ENCODE data around the gene SHOC1. TPM values are rescaled to one million over a fixed set of nuclear protein-coding genes. Genes with fewer than 3 reads are reported as not detected.

The SHOC1 gene
- total and polyA plus RNA-seq, 2 of the 4 experiments (the other 2 are of a cell fraction), result 0.03 TPM; not detected in 1

GRCh38 chr9:111819360-111819759 lies 24.6 kb upstream of the SHOC1 start:
- H4K91ac ChIP-seq (ENCODE audit: insufficient read depth, low read depth, low read length), result no peak overlapping the region
- H2AFZ ChIP-seq (replicated peaks; ENCODE audit: low read length, poor library complexity), result no peak overlapping the region
- no peak overlapping the region for H3K18ac ChIP-seq (ENCODE audit: low read depth, low read length)
- BruUV-seq (replicated peaks), result no TSS peak
- H3K27me3 ChIP-seq (ENCODE audit: control insufficient read depth, insufficient read depth, low read length), result no peaks in the 10 kb centered on the region
- no peak overlapping the region for H3K4me2 ChIP-seq (ENCODE audit: low read depth, low read length)
- WGBS, 2 experiments (ENCODE audit: extremely low coverage in 2 of 2, insufficient read length in 1 of 2), result no CpG with 5 or more reads among the region's 1 CpG
- H2BK20ac ChIP-seq (ENCODE audit: low read depth, low read length), result no peak overlapping the region
- H3K56ac ChIP-seq (ENCODE audit: extremely low read depth, insufficient read depth, low read length), result no peak overlapping the region
- CTCF ChIA-PET, result no interaction called here
- H3K9ac ChIP-seq (ENCODE audit: low read depth, low read length), result no peak overlapping the region
- H3K9me3 ChIP-seq (ENCODE audit: control insufficient read depth, insufficient read depth, low read length), result no peaks in the 10 kb centered on the region
- intact Hi-C loops (cut with micrococcal nuclease) (no loop called here), in situ Hi-C loops (cut with MboI; ENCODE audit: low sequenced_read_pairs) (no loop called here), dilution Hi-C loops (cut with HindIII; ENCODE audit: low sequenced_read_pairs, unreplicated experiment) (no loop called here)
- ATAC-seq (ENCODE audit: low read depth) (no peak), DNase-seq (no peak)
- no peaks in the 10 kb centered on the region for H3K4me1 ChIP-seq (ENCODE audit: control insufficient read depth, insufficient read depth, low read length)
- no peak overlapping the region for H3K4ac ChIP-seq (ENCODE audit: low read depth, low read length)
- H4K8ac ChIP-seq (ENCODE audit: low read depth in 2 of 2, low read length in 2 of 2), result no peak overlapping the region
- no peak overlapping the region for H3K27ac ChIP-seq (ENCODE audit: insufficient read depth, low read length)
- no peaks in the 10 kb centered on the region for H3K79me1 ChIP-seq (ENCODE audit: low read depth in 1 of 2, low read length in 2 of 2)
- H3K23ac ChIP-seq (ENCODE audit: low read depth, low read length), result no peak overlapping the region
- H3K14ac ChIP-seq (replicated peaks; ENCODE audit: low read depth, low read length), result no peak overlapping the region
- H2AK5ac ChIP-seq (ENCODE audit: low read depth, low read length), result no peak overlapping the region
- H3K36me3 ChIP-seq (ENCODE audit: control insufficient read depth, insufficient read depth, low read length), result no peaks in the 10 kb centered on the region
- no peaks in the 10 kb centered on the region for H4K20me1 ChIP-seq (ENCODE audit: insufficient read depth, low read length)
- no peak overlapping the region for H2BK120ac ChIP-seq (ENCODE audit: low read depth, low read length)
- no peaks in the 10 kb centered on the region for H3K9me1 ChIP-seq (ENCODE audit: insufficient read depth, low read length)
- no peak overlapping the region for H2AK9ac ChIP-seq (replicated peaks; ENCODE audit: low read depth, low read length, poor library complexity)
- POLR2A ChIA-PET (ENCODE audit: unreplicated experiment), result no interaction called here
- no peak overlapping the region for H2BK15ac ChIP-seq (ENCODE audit: low read depth, low read length)
- TF ChIP-seq CEBPB (IDR thresholded peaks at IDR 0.05; ENCODE audit: low read depth, low read length) (no peak), MXI1 (IDR thresholded peaks at IDR 0.05; ENCODE audit: borderline replicate concordance, low read depth, low read length) (no peak), RAD21 (IDR thresholded peaks at IDR 0.05; ENCODE audit: low read length) (no peak), SMC3 (IDR thresholded peaks at IDR 0.05; ENCODE audit: low read depth, low read length) (no peak), FOS (IDR thresholded peaks at IDR 0.05; ENCODE audit: low read depth, low read length) (no peak), POLR2A (IDR thresholded peaks at IDR 0.05; ENCODE audit: low read depth, low read length) (no peak), RFX5 (IDR thresholded peaks at IDR 0.05; ENCODE audit: low read depth, low read length) (no peak), NFE2L2 (IDR thresholded peaks at IDR 0.05; ENCODE audit: low read depth, low read length) (no peak), MAZ (IDR thresholded peaks at IDR 0.05; ENCODE audit: borderline replicate concordance, low read depth, low read length) (no peak), USF2 (IDR thresholded peaks at IDR 0.05; ENCODE audit: low read depth, low read length) (no peak), RCOR1 (IDR thresholded peaks at IDR 0.05; ENCODE audit: insufficient replicate concordance, low read length) (no peak), BHLHE40 (IDR thresholded peaks at IDR 0.05; ENCODE audit: low read depth, low read length) (no peak), CTCF (conservative IDR thresholded peaks at IDR 0.05; ENCODE audit: low read depth, low read length) (no peak), CHD1 (IDR thresholded peaks at IDR 0.05; ENCODE audit: low read depth, low read length) (no peak), MAFK (IDR thresholded peaks at IDR 0.05; ENCODE audit: low read depth, low read length) (no peak), ELK1 (IDR thresholded peaks at IDR 0.05; ENCODE audit: borderline replicate concordance, low read depth, low read length) (no peak)
- H4K5ac ChIP-seq (ENCODE audit: low read depth, low read length), result no peak overlapping the region
- H2BK5ac ChIP-seq (ENCODE audit: low read depth, low read length, poor library complexity, severe bottlenecking), result no peak overlapping the region
- no peak overlapping the region for H3K4me3 ChIP-seq (ENCODE audit: insufficient read depth, low read depth, low read length)

Measured in IMR-90 (cell line).